Putamen (tissue), 1 donor: ENCODE data around the gene CARF.
A peak's percentile ranks its signal among the peaks of the same experiment; 100 is the strongest.
"Not testable (repeated sequence)": the region's sequence is repeated elsewhere in the genome, so short reads cannot be mapped to it uniquely, and the experiment has no call there.

Source experiments
- DNase-seq: peaks from one replicate; pipeline ENCODE4 v3.0.0-alpha.2; 2016; ENCODE audit warnings: low spot score

CARF gene

GRCh38 chr2:202911512-202912341 is at the start of gene CARF, which contains the start of gene WDR12:
Gene CARF, plus strand, starts transcription at chr2:202912275. Its CDS starts 29,628 bp downstream, at chr2:202941903.
Gene WDR12, minus strand, starts transcription at chr2:202911673. Its CDS starts 197 bp downstream, at chr2:202911476.
- DNase-seq = peak; percentile 96

GRCh38 chr2:202870431-202871299 is 41.4 kb upstream of the CARF start:
- DNase-seq = peak; percentile 26

GRCh38 chr2:202871300-202872141 is 40.6 kb upstream of the CARF start, which contains the start of gene ICA1L:
Gene ICA1L, minus strand, starts transcription at chr2:202871766. Its CDS starts 42,757 bp downstream, at chr2:202829009.
- peak; percentile 49 for DNase-seq

- no peak for DNase-seq
These were observed 34.4 kb upstream of the CARF start for GRCh38 chr2:202877699-202878098.

GRCh38 chr2:202881570-202881969 is 30.5 kb upstream of the CARF start:
- DNase-seq = no peak

- no peak for DNase-seq
These were observed 27.9 kb upstream of the CARF start for GRCh38 chr2:202883987-202884675.

- DNase-seq = no peak
These were observed 26.9 kb upstream of the CARF start for GRCh38 chr2:202885190-202885589.

GRCh38 chr2:202905507-202905906 is 6.6 kb upstream of the CARF start:
- DNase-seq = not testable (repeated sequence)

GRCh38 chr2:202908186-202908585 is 3.9 kb upstream of the CARF start:
- DNase-seq = no peak

- no peak for DNase-seq
These were observed 2.5 kb upstream of the CARF start for GRCh38 chr2:202909394-202910192.

- DNase-seq = not testable (repeated sequence)
These were observed 1.8 kb upstream of the CARF start for GRCh38 chr2:202910250-202910649.

GRCh38 chr2:202910698-202911097 is 1.4 kb upstream of the CARF start:
- no peak for DNase-seq

GRCh38 chr2:202911203-202911511 is 918 bp upstream of the CARF start:
- DNase-seq = no peak

- peak; percentile 2 for DNase-seq
These were observed 497 bp downstream of the CARF start for GRCh38 chr2:202912342-202913201.

GRCh38 chr2:202918860-202919259 is 6.8 kb downstream of the CARF start:
- DNase-seq = no peak

- no peak for DNase-seq
These were observed 20.5 kb downstream of the CARF start for GRCh38 chr2:202932425-202933138.

- no peak for DNase-seq
These were observed 21.1 kb downstream of the CARF start for GRCh38 chr2:202933139-202933510.

GRCh38 chr2:202933958-202934357 is 21.9 kb downstream of the CARF start:
- DNase-seq = no peak

- no peak for DNase-seq
These were observed 22.4 kb downstream of the CARF start for GRCh38 chr2:202934456-202934855.
